Peyer's patch (tissue), 4 donors: ENCODE measurements around the gene KIRREL3.

Experiments
- POLR2A ChIP-seq, 2 donors: fragments of 450-650 bp; IDR thresholded peaks; one replicate each; pipeline ENCODE4 v1.5.1; 2017; ENCODE audit warnings: antibody characterized with exemption in 2 of 2, mild to moderate bottlenecking in 2 of 2, moderate library complexity in 2 of 2
- TF ChIP-seq, protein P1 (sequence below), 6 experiments: fragments of 450-650 bp in 4 of 6; fragments of 200-600 bp in 2 of 6; sonication (generic) in 1 of 6; IDR thresholded peaks; one replicate each; pipeline ENCODE4 v1.5.1; 2017 to 2019; ENCODE audit warnings: antibody characterized with exemption in 6 of 6, mild to moderate bottlenecking in 3 of 6, moderate library complexity in 1 of 6

DNA sequence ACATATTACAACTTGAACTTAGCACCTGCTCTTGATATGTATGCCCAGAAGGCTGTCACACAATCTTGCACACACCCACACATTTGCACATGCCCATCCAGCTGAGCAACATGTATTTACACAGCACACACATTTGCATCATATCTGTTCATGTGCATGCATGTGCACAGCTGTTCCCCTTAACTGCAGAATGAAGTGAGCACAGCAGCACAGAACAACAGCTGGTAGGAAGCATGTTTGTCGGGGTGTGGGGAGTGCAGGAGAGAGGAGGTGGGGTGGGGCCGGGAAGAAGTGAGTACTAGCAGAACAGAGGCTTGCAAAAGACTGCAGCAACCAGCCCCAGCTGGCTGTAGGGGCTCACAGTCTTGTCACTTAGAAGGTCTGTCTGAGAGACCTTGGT lies 296.5 kb downstream of the KIRREL3 start:
- TF ChIP-seq, protein P1, sequence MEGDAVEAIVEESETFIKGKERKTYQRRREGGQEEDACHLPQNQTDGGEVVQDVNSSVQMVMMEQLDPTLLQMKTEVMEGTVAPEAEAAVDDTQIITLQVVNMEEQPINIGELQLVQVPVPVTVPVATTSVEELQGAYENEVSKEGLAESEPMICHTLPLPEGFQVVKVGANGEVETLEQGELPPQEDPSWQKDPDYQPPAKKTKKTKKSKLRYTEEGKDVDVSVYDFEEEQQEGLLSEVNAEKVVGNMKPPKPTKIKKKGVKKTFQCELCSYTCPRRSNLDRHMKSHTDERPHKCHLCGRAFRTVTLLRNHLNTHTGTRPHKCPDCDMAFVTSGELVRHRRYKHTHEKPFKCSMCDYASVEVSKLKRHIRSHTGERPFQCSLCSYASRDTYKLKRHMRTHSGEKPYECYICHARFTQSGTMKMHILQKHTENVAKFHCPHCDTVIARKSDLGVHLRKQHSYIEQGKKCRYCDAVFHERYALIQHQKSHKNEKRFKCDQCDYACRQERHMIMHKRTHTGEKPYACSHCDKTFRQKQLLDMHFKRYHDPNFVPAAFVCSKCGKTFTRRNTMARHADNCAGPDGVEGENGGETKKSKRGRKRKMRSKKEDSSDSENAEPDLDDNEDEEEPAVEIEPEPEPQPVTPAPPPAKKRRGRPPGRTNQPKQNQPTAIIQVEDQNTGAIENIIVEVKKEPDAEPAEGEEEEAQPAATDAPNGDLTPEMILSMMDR (IDR thresholded peaks at IDR 0.05), result no peak
- no peak for TF ChIP-seq POLR2A (IDR thresholded peaks at IDR 0.05)
